ENCODE data around the gene SCGB1C1. TPM values are rescaled to one million over a fixed set of nuclear protein-coding genes. Genes with fewer than 3 reads are reported as not detected.
"Not testable (repeated sequence)": the region's sequence is repeated elsewhere in the genome, so short reads cannot be mapped to it uniquely, and the experiment has no call there.

SCGB1C1 gene
- total and polyA plus RNA-seq, 2 of the 8 experiments (the other 6 are each of a cell fraction or from before 2014, with no cell fraction given), result not detected

GRCh38 chr11:191490-192478 is 1.1 kb upstream of the SCGB1C1 start:
- WGBS, 2 experiments (ENCODE audit: extremely low coverage in 1 of 2, insufficient coverage in 1 of 2, insufficient read length in 1 of 2, insufficient replicate concordance in 2 of 2, low coverage in 1 of 2, low lambda C conversion rate in 2 of 2, missing lambda C conversion rate in 1 of 2), result 72 to 100% methylated on average over 1 to 4 of the region's 8 CpGs
- POLR2A ChIA-PET (ENCODE audit: partially characterized antibody), result not testable (repeated sequence)
- DNase-seq (ENCODE audit: low read depth in 1 of 2, low spot score in 2 of 2), result peak in 1 of 2 experiments; percentile 59

More at GRCh38 chr11:191490-192478, 1.1 kb upstream of the SCGB1C1 start:
- CTCF ChIA-PET (ENCODE audit: partially characterized antibody), result interaction anchor here (1.2 kb wide), 1 partner anchor 11 kb away, joined by 3 read pairs; no protein-coding TSS in a partner anchor
- H2AFZ ChIP-seq (ENCODE audit: low read length); H2BK15ac ChIP-seq (ENCODE audit: low read length); H2BK5ac ChIP-seq (ENCODE audit: low read depth, low read length); H2BK20ac ChIP-seq (ENCODE audit: low read length); H3K79me1 ChIP-seq (ENCODE audit: low read depth, low read length); H2BK12ac ChIP-seq (ENCODE audit: low read depth, low read length); H3K23ac ChIP-seq (ENCODE audit: insufficient read length); H3K27me3 ChIP-seq (replicated peaks in 1 of 4; ENCODE audit: control insufficient read depth in 3 of 4, extremely low read depth in 1 of 4, insufficient read depth in 3 of 4, low read length in 3 of 4); H3K9ac ChIP-seq (replicated peaks in 1 of 4; ENCODE audit: extremely low read depth in 1 of 4, low read depth in 3 of 4, low read length in 3 of 4); H3K4me3 ChIP-seq (ENCODE audit: extremely low read depth in 1 of 4, insufficient read depth in 2 of 4, low read depth in 3 of 4, low read length in 4 of 4); H3K27ac ChIP-seq (ENCODE audit: low read depth, low read length); H3K56ac ChIP-seq (replicated peaks; ENCODE audit: insufficient read length, low read depth, low read length); H3K36me3 ChIP-seq (ENCODE audit: control insufficient read depth in 2 of 4, insufficient read depth in 4 of 4, low read length in 3 of 4); H4K5ac ChIP-seq (ENCODE audit: insufficient read length, low read depth, low read length); H3K4me1 ChIP-seq (replicated peaks in 1 of 4; ENCODE audit: control insufficient read depth in 3 of 4, insufficient read depth in 4 of 4, low read length in 3 of 4); H3K18ac ChIP-seq (ENCODE audit: extremely low read depth, low read length); H3K4me2 ChIP-seq (ENCODE audit: insufficient read depth in 1 of 2, low read depth in 2 of 2, low read length in 2 of 2); H4K20me1 ChIP-seq (replicated peaks in 1 of 2; ENCODE audit: control insufficient read depth in 1 of 2, insufficient read depth in 2 of 2, low read length in 2 of 2); H4K8ac ChIP-seq (ENCODE audit: extremely low read depth, insufficient read depth, low read length); H3K4ac ChIP-seq (replicated peaks; ENCODE audit: insufficient read length, low read depth, low read length); H2AK5ac ChIP-seq (ENCODE audit: low read depth, low read length); H4K91ac ChIP-seq (replicated peaks; ENCODE audit: insufficient read length, low read length); H3K14ac ChIP-seq (ENCODE audit: insufficient read length); H3K79me2 ChIP-seq (ENCODE audit: control insufficient read depth in 1 of 2, insufficient read depth in 2 of 2, low read length in 2 of 2); H2BK120ac ChIP-seq (replicated peaks; ENCODE audit: low read depth, low read length); H3K23me2 ChIP-seq (ENCODE audit: low read depth, low read length): not testable (repeated sequence)
- TF ChIP-seq RAD21 (IDR thresholded peaks at IDR 0.05 in 1 of 2, conservative IDR thresholded peaks at IDR 0.05 in 1 of 2; ENCODE audit: low read depth in 2 of 2, low read length in 2 of 2), result 0 out of 4 replicates have a peak, but pooled peaks have one; percentile 4 to 6
- peak in 2 of 3 experiments; percentile 6 to 19; a peak in 2 of 4 replicates for TF ChIP-seq CTCF (IDR thresholded peaks at IDR 0.05; ENCODE audit: control extremely low read depth in 1 of 3, insufficient read depth in 1 of 3, low read depth in 1 of 3, low read length in 3 of 3)
- peak; percentile 48 for FAIRE-seq
- H3K9me3 ChIP-seq (ENCODE audit: insufficient read depth in 2 of 2, low read depth in 1 of 2, low read length in 1 of 2), result peaks cover 9 to 15% of the 10 kb centered on the region in 2 experiments

Data from H1 (cell line).